Activated effector memory CD4-positive, alpha-beta T cell treated with anti-CD3 and anti-CD28 coated beads, Interleukin-2, amount 50 U/mL, for 16 hours (primary cell): ENCODE data around the gene SLC51B.
A peak's percentile ranks its signal among the peaks of the same experiment; 100 is the strongest.
"Not testable (repeated sequence)": the region's sequence is repeated elsewhere in the genome, so short reads cannot be mapped to it uniquely, and the experiment has no call there.

ENCODE experiments used
- DNase-seq: peaks from one replicate; pipeline ENCODE4 v3.0.0-alpha.2; 2020

The SLC51B gene

DNA sequence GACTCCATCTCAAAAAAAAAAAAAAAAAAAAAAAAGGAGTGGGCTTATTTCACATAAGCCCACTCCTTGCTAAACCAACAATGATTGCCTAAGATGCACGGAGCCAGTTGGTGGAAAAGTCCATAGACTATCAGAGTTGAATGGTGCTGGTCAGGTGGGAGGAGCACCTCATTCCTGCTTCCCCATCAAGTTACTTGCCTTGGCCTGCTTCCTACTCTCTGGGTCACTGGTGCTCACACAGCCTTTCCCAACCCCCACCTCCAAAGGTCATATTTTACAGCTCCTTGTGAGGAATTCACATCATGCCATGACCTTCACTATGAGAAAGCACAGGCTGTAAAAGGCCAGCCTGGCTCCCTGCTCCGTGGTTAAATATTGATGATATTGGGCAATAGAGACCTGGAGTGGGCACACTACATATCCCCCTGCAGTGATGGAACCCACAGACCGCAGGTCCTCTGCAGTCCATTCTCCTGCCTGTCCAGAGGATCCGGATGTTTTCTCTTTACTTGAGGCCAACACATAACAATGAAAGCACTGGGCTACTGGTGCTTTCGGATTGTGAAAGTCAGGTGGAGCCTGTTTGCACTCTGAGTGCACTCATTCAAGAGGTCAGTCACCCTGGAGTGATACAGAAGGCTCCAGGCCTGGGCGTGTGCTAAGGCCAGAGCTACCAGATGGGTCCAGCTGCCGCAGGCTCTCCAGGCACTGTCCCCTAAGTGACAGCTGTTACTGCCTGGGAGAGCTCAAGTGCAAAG lies at the start of gene SLC51B:
Gene SLC51B, plus strand, starts transcription at position 664 of the 758 bp plus-strand sequence. CDS start 4,618 bp downstream, outside the sequence.
- no peak for DNase-seq

DNA sequence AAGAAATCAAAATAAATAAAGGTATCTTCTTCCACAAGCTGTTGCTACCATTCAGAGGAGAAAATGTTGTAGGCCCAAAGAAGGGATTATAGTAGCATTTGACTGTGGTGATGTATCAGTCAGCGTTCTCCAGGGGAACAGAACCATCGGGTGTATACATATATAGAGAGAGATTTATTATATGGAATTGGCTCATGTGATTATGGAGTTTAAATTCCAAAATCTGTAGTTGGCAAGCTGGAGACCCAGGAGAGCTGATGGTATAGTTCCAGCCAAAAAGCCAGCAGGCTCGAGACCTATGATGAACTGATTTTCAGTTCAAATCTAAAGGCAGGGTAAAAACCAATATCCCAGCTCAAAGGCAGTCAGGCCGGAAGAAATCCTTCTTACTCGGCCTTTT lies 48.1 kb upstream of the SLC51B start:
- no peak for DNase-seq

DNA sequence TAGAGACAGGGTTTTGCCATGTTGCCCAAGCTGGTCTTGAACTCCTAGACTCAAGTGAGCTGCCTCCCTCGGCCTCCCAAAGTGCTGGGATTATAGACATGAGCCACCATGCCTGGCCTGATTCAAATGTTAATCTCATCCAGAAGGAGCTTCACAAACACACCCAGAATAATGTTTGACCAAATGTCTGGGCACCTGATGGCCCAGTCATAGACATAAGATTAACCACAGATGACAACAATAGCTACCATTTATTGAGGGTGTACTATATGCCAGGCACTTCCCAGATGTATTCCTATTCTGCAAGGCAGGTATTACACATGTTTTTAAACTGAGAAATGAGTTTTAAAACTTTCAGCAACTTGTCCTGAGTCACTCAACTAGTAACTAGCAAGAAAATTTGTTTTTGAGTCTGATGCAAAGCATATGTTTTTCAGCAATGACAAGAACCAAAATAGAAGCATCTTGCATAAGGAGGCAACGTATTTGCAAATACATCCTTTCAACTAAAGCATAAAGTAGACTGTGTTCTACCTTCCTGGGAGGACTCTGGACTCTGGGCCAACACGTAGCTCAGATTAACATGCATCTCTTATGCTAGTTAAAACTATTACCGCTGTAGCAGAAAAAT lies 47.3 kb upstream of the SLC51B start:
- no peak for DNase-seq

DNA sequence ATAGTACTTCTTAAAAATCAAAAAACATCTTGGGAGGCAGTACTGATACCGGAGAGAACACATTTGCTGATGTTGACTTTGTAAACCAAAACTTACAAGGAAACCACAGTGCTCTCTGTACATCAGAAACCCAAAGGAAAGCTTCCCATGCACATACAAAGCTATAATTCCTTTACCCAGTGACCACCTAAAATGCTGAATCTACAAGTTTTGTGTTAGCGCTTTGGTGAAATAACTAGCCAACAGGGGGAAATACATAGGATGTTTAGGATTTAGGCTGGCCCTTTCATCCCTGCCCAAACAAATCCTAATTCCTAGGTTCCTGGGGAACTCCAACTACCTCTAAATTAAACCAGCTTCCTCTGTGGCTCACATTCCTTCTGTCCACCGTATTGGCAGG lies 40.2 kb upstream of the SLC51B start:
- no peak for DNase-seq

DNA sequence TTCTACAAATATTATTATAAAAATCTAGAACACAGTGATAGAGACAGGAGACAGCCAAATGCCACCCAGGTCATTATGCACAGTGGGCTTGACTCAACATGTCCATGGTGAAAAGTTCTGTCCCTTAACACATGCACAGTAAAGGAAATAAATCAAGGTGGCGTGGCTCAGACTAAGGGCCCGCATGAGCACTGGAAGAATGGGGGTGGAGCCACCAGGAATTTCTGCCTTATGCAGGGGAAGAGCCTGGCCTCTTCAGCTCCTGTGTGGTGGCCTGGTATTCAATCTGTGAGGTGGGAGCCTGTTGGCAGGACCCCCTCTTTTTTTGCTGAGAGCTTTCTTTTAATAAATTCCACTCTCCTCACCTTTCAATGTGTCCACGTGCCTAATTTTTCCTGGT lies 38.3 kb upstream of the SLC51B start:
- no peak for DNase-seq

DNA sequence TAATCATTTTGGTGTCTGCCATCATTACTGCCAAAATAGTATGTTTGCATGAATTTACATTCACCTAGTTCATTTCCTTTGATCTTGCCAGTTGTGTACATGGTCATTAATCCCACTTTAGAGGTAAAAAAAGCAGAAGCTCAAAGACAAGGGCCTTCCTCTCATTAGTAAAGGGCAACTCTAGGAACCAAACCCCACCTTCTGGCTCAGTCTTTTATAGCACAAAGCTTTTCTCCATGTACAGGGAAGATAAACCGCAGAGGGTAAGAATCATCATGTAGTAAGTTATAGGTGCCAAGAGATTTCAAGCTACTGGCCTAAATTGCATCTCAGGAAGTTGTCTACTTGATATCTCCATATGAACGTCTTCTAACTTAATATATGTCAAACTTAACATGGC lies 36.2 kb upstream of the SLC51B start:
- DNase-seq: no peak

DNA sequence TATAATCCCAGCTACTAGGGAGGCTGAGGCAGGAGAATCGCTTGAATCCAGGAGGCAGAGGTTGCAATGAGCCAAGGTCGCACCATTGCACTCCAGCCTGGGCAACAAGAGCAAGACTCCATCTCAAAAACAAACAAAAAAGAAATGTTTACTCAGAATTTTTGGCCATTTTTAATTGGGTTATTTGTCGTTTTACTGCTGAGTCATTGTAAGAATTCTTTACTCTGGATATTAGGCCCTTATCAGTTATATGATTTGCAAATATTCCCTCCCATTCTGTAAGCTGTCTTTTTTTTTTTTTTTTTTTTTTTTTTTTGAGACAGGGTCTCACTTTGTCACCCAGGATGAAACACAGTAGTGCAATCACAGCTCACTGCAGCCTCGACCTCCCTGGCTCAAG lies 34.0 kb upstream of the SLC51B start:
- DNase-seq: not testable (repeated sequence)

DNA sequence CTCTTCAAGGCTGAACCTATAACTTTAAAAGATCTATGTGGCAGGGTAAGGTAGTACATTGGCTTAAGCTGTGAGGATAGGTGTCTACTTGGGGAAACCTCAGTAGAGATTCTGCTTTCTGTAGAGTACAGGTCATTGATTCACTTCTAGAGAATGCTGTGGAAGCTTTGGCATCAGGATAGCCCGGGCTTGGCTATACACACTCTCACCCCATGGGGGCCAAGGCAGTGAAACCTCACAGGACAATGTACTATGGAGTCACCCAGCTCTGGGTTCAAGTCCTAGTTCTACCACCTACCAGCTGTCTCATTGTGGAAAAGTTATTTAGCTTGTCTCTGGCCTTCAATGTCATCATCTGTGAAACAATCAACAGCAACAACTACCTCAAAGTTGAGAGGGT lies 24.8 kb upstream of the SLC51B start:
- DNase-seq: no peak

DNA sequence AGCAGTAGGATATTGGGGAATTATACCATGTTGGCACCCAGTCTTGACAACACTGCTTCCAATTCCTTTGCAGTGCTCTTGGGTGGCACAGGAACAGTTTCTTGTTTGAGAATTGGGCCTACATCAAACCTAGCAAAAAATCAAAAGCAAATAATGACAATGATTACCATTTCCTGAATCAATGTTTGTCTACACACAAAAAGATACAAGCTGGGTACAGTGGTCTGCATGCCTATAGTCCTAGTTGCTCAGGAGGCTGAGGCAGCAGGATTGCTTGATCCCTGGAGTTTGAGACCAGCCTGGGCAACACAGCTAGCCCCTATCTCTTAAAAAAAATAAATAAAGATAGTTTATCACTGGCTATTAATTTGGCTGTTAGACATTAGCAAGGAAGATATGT lies 23.7 kb upstream of the SLC51B start:
- DNase-seq: no peak

DNA sequence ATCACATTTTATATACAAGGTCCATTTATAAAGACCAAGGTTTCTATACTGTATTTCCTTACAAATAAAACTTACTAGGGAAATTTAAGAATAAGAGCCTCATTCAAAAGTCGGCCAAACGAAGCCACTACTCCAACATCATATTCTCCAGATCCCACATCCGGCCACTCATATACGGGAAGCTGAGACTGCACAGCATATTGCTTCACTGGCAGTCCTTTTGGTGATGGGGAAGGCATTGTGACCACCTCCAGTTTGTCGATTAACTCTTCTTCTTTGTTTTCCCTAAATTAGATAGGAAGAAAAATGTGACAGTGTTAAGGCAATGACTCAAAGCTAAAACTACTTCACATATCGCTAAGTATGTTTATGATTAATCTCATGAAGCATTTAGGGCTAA lies 18.4 kb upstream of the SLC51B start:
- no peak for DNase-seq

DNA sequence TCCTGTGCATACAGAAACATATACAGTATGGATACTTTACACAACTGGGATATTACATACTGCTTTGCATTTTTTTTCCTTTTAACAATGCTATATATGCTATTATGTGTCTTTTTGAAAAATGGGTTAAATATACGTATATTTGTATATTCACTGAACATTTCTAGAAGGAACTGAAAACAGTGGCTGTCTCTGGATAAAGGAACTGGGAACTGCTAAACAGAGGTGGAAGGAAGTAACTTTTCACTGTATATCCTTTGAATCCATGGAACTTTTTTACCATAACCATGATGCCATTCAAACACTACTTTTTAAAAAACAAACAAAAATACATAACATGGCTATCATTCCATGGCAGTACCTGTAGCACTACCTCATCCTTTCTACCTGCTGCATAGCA lies 17.6 kb upstream of the SLC51B start:
- DNase-seq: no peak

DNA sequence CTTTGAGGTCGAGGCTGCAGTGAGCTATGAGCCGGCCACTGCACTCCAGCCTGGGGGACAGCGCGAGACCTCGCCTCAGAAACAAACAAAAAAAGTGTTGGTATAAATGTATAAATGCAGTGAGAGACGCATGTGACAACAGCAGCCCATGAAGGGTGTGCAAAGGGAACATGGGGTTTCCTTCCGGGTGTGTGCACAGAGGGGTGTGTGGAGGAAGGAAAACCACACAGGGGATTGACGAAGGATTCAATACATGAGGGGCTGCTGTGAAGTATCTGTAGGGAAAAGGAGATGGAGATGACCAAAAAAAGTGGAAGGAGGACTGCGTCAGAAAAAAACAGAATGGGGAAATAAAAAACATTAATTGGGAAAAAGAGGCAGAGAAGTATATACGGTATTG lies 16.8 kb upstream of the SLC51B start:
- DNase-seq: no peak

DNA sequence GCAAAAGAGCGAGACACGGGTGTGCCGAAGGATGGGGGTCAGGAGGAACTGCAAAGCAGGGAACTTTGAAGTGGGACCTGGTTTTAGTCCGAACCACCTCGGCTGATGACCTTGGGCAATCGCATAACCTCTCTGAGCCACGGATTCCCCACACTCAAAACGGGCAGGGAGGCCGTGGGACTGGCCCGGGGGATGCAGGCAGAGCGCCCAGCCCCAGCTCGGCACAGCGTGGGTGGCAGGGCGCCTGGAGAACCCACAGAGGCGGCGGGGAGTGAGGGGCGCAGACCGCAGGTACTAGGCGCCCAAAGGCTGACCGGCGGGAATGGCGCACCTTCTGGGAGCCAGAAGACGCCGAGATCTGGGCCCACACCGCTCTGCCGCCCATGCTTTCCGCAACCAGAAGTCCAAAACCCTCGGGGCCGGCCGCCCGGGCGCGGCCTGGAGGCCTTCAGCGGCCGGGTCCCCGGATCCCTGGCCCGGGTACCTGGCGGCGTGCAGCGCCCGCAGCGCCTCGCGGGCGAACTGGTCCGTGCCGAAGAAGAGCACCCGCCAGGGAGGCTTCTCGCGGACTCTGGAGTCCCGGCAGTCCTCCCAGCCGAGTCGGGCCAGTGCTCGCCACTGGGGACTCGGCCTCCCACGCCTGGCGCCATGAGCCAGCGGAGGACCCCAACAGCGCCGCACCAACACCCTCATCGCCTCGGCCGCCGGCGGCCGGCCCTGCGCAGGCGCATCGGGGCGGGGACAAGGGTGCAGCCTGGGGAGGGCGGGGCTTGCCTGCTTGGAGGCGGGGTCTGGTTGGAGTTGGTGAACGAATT lies 16.1 kb upstream of the SLC51B start, which contains the start of gene MTFMT:
Gene MTFMT, minus strand, starts transcription at position 719 of the 815 bp plus-strand sequence. Its CDS starts 26 bp downstream, at position 693.
- DNase-seq: peak; percentile 98

DNA sequence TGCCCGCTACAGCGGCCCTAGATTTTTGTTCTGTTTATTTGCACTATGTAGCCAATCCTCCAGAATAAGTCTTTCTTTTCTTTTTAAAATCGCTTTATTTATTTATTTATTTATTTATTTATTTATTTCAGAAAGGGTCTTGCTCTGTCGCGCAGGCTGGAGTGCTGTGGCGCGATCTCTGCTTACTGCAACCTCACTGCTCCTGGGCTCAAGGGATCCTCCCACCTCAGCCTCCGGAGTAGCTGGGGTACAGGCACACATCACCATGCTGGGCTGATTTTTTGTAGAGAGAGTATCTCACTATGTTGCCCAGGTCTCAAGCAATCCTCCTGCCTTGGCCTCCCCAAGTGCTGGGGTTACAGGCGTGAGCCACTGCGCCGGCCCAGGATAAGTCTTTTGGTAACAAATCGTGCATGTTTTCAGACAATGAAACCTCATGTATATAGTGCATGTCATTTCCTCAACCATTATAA lies 15.4 kb upstream of the SLC51B start:
- no peak for DNase-seq

DNA sequence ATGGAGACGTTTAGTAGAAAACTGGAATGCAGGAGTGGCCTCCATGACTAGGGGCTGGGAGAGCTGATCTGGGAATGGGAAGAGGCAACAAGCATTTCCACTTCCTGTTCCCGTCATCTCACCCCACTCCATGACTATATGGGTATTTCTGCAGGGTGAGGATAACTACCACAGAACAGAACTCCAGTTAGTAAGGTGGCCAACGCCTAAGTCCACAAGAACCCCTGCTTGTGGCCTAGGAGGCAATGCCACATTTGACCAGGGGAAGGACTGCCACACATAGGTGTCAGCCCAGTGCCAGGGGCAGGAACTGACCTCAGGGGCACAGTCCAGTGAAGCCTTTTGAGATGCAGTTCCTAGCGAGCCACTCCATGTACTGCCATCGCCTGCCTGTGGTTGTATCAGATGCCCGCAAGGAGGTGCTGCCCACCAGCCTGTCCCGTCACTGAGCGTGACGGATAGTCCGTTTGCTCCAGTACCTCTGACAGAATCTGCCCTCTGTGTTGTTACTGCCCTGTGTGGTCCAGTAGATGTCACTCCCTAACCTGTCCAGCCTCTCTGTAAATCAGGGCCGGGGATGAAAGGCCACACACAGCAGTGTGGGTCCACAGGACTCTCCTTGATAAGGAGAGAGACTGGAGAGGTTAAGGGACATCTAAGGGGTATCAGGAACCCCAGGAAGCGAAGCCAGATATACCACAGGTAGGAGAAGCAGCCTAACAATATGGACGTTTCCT lies 12.2 kb upstream of the SLC51B start:
- DNase-seq: peak; percentile 74

DNA sequence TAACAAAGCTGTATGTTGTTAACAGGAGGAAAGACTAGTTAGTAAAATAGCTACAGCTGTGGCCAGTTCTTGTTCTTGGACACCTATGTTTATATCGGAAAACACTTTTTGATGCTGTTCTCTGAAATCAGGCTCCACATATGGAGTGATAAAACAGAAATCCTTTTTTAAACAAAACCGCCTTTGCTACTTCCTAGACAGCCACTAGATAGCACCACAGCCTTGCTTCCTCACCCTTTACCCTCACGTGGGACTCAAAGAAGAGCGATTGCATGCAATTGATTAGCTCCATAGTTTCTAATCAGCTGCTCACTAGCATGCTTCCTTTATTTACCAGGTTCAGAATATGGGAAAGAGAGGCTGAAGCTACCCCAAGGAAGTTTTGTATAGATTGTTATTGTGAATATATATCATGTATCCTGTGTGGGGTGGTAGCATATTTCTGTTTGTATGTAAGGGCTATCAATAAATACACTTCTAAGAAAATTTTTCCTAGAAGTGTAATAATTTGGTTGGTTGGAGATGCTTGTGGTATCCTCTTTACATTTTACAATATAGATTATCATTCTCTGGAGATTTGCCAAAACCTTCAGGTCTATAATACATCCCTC lies 11.4 kb upstream of the SLC51B start:
- DNase-seq: no peak

DNA sequence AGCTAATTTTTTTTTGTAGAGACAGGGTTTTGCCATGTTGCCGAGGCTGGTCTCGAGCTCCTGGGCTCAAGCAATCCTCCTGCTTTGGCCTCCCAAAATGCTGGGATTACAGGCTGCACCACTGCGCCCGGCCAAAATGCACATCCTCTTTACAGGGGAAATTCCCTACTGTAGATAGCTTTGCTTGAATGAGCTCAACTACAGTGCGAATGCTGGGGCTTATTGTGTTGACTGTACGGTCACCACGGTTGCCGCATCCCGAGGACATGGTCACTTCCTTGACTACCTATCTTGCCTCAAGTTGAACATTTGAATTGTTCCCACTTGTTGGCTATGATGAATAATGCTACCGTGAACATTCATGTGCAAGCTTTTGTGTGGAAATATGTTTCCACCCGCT lies 10.5 kb upstream of the SLC51B start:
- DNase-seq: no peak

DNA sequence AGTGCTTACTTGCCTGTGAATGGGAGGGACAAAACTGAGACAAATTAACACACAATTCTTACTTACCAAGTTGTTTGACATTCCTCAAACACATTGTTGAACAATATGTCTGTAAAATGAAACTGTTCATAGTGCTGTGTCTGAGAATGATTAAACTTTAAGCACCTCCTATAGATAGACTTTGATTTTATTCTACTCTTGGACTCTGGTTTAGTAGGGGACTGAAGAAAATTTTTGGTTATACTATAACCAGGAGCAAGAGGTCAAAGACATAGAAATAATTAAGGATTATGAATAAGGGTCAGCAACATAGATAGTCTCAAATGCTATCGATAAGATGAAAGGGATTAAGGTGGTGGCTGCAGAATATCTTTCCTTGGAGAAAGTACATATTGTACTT lies 7.9 kb upstream of the SLC51B start:
- DNase-seq: no peak

DNA sequence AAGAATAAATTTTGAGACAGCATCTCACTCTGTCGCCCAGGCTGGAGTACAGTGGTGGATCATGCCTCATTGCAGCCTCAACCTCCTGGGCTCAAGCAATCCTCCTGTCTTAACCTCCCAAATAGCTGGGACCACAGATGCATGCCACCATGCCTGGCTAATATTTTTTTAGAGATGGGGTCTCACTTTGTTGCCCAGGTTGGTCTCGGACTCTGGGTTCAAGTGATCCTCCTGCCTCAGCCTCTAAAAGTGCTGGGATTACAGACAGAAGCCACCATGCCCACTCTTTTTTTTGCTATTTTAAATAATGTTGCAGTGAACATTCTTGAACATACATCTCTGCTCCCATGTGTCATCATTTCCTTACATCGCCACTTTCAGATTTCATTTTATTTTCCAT lies 6.8 kb upstream of the SLC51B start:
- no peak for DNase-seq

DNA sequence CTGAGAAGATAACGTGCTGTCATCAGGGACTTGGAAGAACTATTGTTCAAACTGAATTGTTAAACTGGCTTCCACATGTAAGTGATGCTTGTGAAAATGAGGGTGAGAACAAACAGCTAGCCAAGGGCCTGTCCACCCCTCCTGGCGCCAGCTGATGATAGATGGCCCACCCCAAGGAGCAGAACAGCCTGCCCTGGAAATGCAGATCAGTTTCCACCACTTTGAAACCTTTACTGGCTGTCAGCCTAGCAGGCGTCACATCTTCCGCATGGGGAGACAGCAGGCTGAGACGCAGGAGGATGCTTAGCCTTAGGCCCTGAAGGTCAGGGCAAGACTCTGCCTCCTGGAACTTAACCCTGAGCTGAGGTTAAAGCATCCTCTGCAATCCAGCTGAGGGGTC lies 6.4 kb upstream of the SLC51B start:
- no peak for DNase-seq

DNA sequence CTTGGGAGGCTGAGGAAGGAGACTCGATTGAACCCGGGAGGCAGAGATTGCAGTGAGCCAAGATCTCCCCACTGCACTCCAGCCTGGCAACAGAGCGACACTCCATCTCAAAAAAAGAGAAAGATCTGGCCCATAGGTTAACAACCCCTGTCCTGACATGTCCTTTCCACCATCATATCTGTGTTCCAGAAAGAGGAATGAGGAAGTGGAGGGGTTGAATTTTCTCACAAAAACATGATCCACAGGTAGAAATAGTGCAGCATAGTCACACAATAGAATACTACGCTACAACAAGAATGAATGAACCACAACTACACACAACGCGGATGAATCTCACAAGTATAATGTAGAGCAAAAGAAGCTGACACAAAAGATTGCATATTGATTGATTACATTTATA lies 4.7 kb upstream of the SLC51B start:
- no peak for DNase-seq

DNA sequence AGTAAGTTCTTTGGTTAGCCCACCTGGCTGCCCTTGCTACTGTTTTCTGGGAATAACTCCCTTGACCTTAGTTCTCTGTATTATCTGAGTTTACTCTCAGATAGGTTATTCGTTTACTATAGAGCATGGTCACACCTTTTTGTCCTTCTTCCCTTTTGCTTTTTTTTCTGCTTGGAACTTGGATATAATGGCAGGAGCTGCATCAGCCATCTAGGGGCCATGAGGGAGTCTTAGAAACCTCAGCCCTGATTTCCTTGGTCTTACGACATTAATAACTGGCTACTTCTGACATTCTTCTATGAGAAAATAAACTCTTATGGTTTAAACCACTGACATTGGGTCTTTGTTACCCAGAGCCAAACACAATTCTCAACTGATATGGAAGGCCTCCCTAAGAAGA lies 3.4 kb upstream of the SLC51B start:
- no peak for DNase-seq
